ENCODE data around the gene DYNLT1. TPM values are rescaled to one million over a fixed set of nuclear protein-coding genes. Genes with fewer than 3 reads are reported as not detected.

Gene DYNLT1
- total RNA-seq, 3 donors from 2014 or later (not counting 1 experiment from before 2014, with no cell fraction given), result 85.7 to 106 (median 86.8) TPM

- Histone ChIP-seq H3K36me3 (ENCODE audit: control insufficient read depth, insufficient read depth, low read length) (peaks cover 59% of the 10 kb centered on the region), H3K4me1 (ENCODE audit: control insufficient read depth, insufficient read depth, low read length) (no peaks in the 10 kb centered on the region), H3K4me3 (ENCODE audit: low read length) (no peak overlapping the region), H3K27ac (ENCODE audit: low read length) (no peak overlapping the region), H3K27me3 (ENCODE audit: control insufficient read depth, insufficient read depth, low read length) (no peaks in the 10 kb centered on the region), H3K9me3 (ENCODE audit: control insufficient read depth, insufficient read depth, low read length) (no peaks in the 10 kb centered on the region)
- peak; percentile 71 for TF ChIP-seq CTCF (IDR thresholded peaks at IDR 0.05)
- peak overlapping the region; percentile 32 to 71 for H3K27ac Mint-ChIP-seq
- peak; percentile 68 to 92 (median 84) for ATAC-seq
- peaks cover 13% of the 10 kb centered on the region for H3K36me3 Mint-ChIP-seq
- intact Hi-C loops (cut with micrococcal nuclease), result loop anchor here (1.0 kb wide), 1 partner anchor 391 kb away; no protein-coding TSS in a partner anchor
- peaks cover 23% of the 10 kb centered on the region in 2 donors for H3K4me1 Mint-ChIP-seq
- WGBS (ENCODE audit: insufficient coverage), result 62% methylated on average over 13 of the region's 13 CpGs
- peak; percentile 41 to 77 for DNase-seq
- H3K9me3 Mint-ChIP-seq, result no peaks in the 10 kb centered on the region
- no peak overlapping the region for H3K4me3 Mint-ChIP-seq
- H3K27me3 Mint-ChIP-seq (ENCODE audit: low read depth in 2 of 2), result no peaks in the 10 kb centered on the region
These were observed 39.2 kb downstream of the DYNLT1 start for GRCh38 chr6:158605266-158605878.

DNA sequence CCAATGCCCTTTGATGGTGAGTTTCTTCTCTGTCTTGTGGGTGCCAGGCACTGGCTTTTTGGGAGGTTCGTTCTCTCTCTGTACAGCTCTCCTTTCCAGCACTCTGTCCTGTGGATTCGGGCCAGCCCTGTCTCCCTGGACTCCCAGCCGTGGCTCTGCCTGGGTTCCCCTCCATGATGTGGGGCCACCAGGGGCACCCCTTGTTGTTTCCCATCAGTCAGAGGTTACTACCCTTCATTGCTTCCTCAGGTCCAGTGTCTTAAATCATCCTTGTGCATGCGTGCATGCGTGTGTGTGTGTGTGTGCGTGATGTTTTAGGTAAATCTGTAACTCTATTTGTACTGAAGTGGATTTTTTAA lies 40.5 kb downstream of the DYNLT1 start:
- Histone ChIP-seq H3K9me3 (ENCODE audit: control insufficient read depth, insufficient read depth, low read length) (no peaks in the 10 kb centered on the region), H3K4me3 (ENCODE audit: low read length) (no peak overlapping the region), H3K36me3 (ENCODE audit: control insufficient read depth, insufficient read depth, low read length) (peaks cover 56% of the 10 kb centered on the region), H3K27me3 (ENCODE audit: control insufficient read depth, insufficient read depth, low read length) (no peaks in the 10 kb centered on the region), H3K27ac (ENCODE audit: low read length) (no peak overlapping the region), H3K4me1 (ENCODE audit: control insufficient read depth, insufficient read depth, low read length) (no peaks in the 10 kb centered on the region)
- DNase-seq, result no peak
- ATAC-seq, result no peak
- intact Hi-C loops (cut with micrococcal nuclease), result no loop called here
- no peaks in the 10 kb centered on the region for H3K27me3 Mint-ChIP-seq (ENCODE audit: low read depth in 2 of 2)
- WGBS (ENCODE audit: insufficient coverage), result 94% methylated on average over 6 of the region's 6 CpGs
- no peak overlapping the region for H3K4me3 Mint-ChIP-seq
- no peak for TF ChIP-seq CTCF (IDR thresholded peaks at IDR 0.05)
- H3K36me3 Mint-ChIP-seq, result peaks cover 13% of the 10 kb centered on the region
- peak overlapping the region; percentile 32 to 59 for H3K27ac Mint-ChIP-seq
- H3K4me1 Mint-ChIP-seq, result peaks cover 23% of the 10 kb centered on the region in 2 donors
- no peaks in the 10 kb centered on the region for H3K9me3 Mint-ChIP-seq

DNA sequence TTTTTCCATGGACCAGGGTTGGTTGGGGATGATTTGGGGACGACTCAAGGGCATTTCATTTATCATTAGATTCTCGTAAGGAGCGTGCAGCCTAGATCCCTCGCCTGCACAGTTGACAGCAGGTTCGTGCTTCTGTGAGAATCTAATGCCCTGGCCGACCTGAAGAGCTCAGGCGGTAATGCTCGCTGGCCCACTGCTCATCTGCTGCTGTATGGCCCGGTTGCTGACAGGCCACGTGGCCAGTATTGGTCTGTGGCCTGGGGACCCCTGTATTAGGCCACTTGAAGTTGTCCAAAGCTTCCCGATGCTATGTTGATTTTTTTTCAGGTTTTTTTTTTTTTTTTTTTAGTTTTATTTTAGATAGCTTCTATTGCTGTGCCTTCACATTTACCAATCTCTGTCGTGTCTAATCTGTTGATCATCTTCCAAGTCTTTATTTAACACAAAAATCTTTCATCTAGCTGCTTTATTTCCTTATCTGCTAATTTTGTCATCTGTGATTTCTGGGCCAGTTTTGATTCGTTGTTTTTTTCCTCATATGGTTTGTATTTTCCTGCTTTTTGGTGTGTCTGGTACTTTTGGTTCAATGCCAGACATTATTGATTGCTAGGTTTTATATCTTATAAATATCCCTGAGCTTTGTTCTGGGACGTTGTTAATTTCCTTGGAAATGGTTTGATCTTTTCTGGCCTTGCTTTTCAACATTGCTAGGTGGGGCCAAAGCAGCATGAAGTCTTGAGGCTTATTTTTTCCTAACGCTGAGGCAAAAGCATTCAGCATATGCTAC lies 41.1 kb downstream of the DYNLT1 start:
- Histone ChIP-seq H3K27ac (ENCODE audit: low read length) (no peak overlapping the region), H3K4me1 (ENCODE audit: control insufficient read depth, insufficient read depth, low read length) (no peaks in the 10 kb centered on the region), H3K4me3 (ENCODE audit: low read length) (no peak overlapping the region), H3K9me3 (ENCODE audit: control insufficient read depth, insufficient read depth, low read length) (no peaks in the 10 kb centered on the region), H3K27me3 (ENCODE audit: control insufficient read depth, insufficient read depth, low read length) (no peaks in the 10 kb centered on the region), H3K36me3 (ENCODE audit: control insufficient read depth, insufficient read depth, low read length) (peaks cover 54% of the 10 kb centered on the region)
- DNase-seq (no peak), ATAC-seq (no peak)
- TF ChIP-seq CTCF (IDR thresholded peaks at IDR 0.05), result no peak
- H3K27me3 Mint-ChIP-seq (ENCODE audit: low read depth in 2 of 2), result no peaks in the 10 kb centered on the region
- H3K9me3 Mint-ChIP-seq, result no peaks in the 10 kb centered on the region
- H3K4me3 Mint-ChIP-seq, result no peak overlapping the region
- H3K4me1 Mint-ChIP-seq, result peaks cover 23% of the 10 kb centered on the region in 2 donors
- peaks cover 13% of the 10 kb centered on the region for H3K36me3 Mint-ChIP-seq
- intact Hi-C loops (cut with micrococcal nuclease), result no loop called here
- 96% methylated on average over 12 of the region's 15 CpGs for WGBS (ENCODE audit: insufficient coverage)
- peak overlapping the region; percentile 32 to 59 for H3K27ac Mint-ChIP-seq
